SK-N-SH treated with all-trans-retinoic acid at 6 μM for 48 hours (cell line): Measurements from ENCODE around the gene FBXO8.

Source experiments
- ATAC-seq: fragments of 200-7000 bp; cut with Tn5 transposase; 3 replicates; pipeline ENCODE4 v1.9.1; 2020; ENCODE audit warnings: mild to moderate bottlenecking, moderate library complexity
- ARNTL ChIP-seq: fragments of 450-650 bp; formaldehyde crosslinking; IDR thresholded peaks from 2 replicates; pipeline ENCODE4 v1.5.0; 2020; ENCODE audit warnings: low read depth, mild to moderate bottlenecking, moderate library complexity, borderline replicate concordance
- BACH2 ChIP-seq: fragments of 250-450 bp; sonication (Bioruptor Pico); IDR thresholded peaks from 2 replicates; pipeline ENCODE4 v1.9.0; 2021; ENCODE audit warnings: mild to moderate bottlenecking, borderline replicate concordance
- CREB5 ChIP-seq: fragments of 250-450 bp; sonication (Bioruptor Pico); IDR thresholded peaks from 2 replicates; pipeline ENCODE4 v1.5.1; 2020; ENCODE audit warnings: low read depth, mild to moderate bottlenecking, moderate library complexity
- CSDC2 ChIP-seq: fragments of 250-450 bp; sonication (Bioruptor Pico); IDR thresholded peaks from 2 replicates; pipeline ENCODE4 v1.5.0; 2020; ENCODE audit warnings: mild to moderate bottlenecking, moderate library complexity
- ESRRG ChIP-seq: fragments of 250-450 bp; sonication (Bioruptor Pico); IDR thresholded peaks from 2 replicates; pipeline ENCODE4 v1.6.1; 2021; ENCODE audit warnings: mild to moderate bottlenecking
- GLIS3 ChIP-seq: fragments of 250-450 bp; sonication (Bioruptor Pico); IDR thresholded peaks from 2 replicates; pipeline ENCODE4 v1.5.0; 2020; ENCODE audit warnings: mild to moderate bottlenecking, moderate library complexity
- ISL1 ChIP-seq: fragments of 250-450 bp; sonication (Bioruptor Pico); IDR thresholded peaks from 2 replicates; pipeline ENCODE4 v2.1.2; 2022; ENCODE audit warnings: mild to moderate bottlenecking, moderate library complexity
- OSR1 ChIP-seq: fragments of 250-450 bp; sonication (Bioruptor Pico); IDR thresholded peaks from 2 replicates; pipeline ENCODE4 v1.8.0; 2022; ENCODE audit warnings: moderate library complexity, mild to moderate bottlenecking, inconsistent platforms
- PATZ1 ChIP-seq: fragments of 250-450 bp; sonication (Bioruptor Pico); IDR thresholded peaks from 2 replicates; pipeline ENCODE4 v1.8.0; 2020; ENCODE audit warnings: mild to moderate bottlenecking, moderate library complexity, borderline replicate concordance
- PPARA ChIP-seq: fragments of 250-450 bp; sonication (Bioruptor Pico); IDR thresholded peaks from 2 replicates; pipeline ENCODE4 v1.5.0; 2020; ENCODE audit warnings: mild to moderate bottlenecking, borderline replicate concordance
- SNAI2 ChIP-seq: fragments of 250-450 bp; sonication (Bioruptor Pico); IDR thresholded peaks from 2 replicates; pipeline ENCODE4 v1.5.0; 2020; ENCODE audit warnings: mild to moderate bottlenecking, moderate library complexity
- TCF4 ChIP-seq: fragments of 250-450 bp; sonication (Bioruptor Pico); IDR thresholded peaks from 2 replicates; pipeline ENCODE4 v1.8.0; 2021; ENCODE audit warnings: mild to moderate bottlenecking, moderate library complexity, borderline replicate concordance
- TOX ChIP-seq: fragments of 250-450 bp; sonication (Bioruptor Pico); IDR thresholded peaks from 2 replicates; pipeline ENCODE4 v1.8.0; 2021; ENCODE audit warnings: mild to moderate bottlenecking, moderate library complexity, borderline replicate concordance
- TSHZ2 ChIP-seq: fragments of 250-450 bp; sonication (Bioruptor Pico); IDR thresholded peaks from 2 replicates; pipeline ENCODE4 v1.5.0; 2020; ENCODE audit warnings: mild to moderate bottlenecking, moderate library complexity
- ZC3H10 ChIP-seq: fragments of 250-450 bp; sonication (Bioruptor Pico); IDR thresholded peaks from 2 replicates; pipeline ENCODE4 v1.5.1; 2021; ENCODE audit warnings: mild to moderate bottlenecking, moderate library complexity
- ZFP3 ChIP-seq: fragments of 250-450 bp; sonication (Bioruptor Pico); IDR thresholded peaks from 2 replicates; pipeline ENCODE4 v1.5.0; 2020; ENCODE audit warnings: mild to moderate bottlenecking, moderate library complexity
- ZFP30 ChIP-seq: fragments of 450-650 bp; formaldehyde crosslinking; IDR thresholded peaks from 2 replicates; pipeline ENCODE4 v1.5.0; 2022; ENCODE audit warnings: mild to moderate bottlenecking, moderate library complexity
- ZNF565 ChIP-seq: fragments of 450-650 bp; formaldehyde crosslinking; conservative IDR thresholded peaks from 2 replicates; pipeline ENCODE4 v1.5.0; 2020; ENCODE audit warnings: low read depth, mild to moderate bottlenecking, moderate library complexity
- ZNF70 ChIP-seq: fragments of 450-650 bp; formaldehyde crosslinking; IDR thresholded peaks from 2 replicates; pipeline ENCODE4 v1.5.0; 2020; ENCODE audit warnings: mild to moderate bottlenecking, moderate library complexity
- ZNF8 ChIP-seq: fragments of 450-650 bp; formaldehyde crosslinking; IDR thresholded peaks from 2 replicates; pipeline ENCODE4 v1.5.0; 2020; ENCODE audit warnings: mild to moderate bottlenecking, moderate library complexity
- TF ChIP-seq, protein P1 (sequence below): fragments of 250-450 bp; sonication (Bioruptor Pico); IDR thresholded peaks from 2 replicates; pipeline ENCODE4 v1.8.0; 2021; ENCODE audit warnings: low read depth, mild to moderate bottlenecking, moderate library complexity, borderline replicate concordance

FBXO8 gene

GRCh38 chr4:174255374-174255773 lies 28.1 kb downstream of the FBXO8 start:
- TF ChIP-seq ZNF8, result no peak
- no peak for TF ChIP-seq ZFP3
- TF ChIP-seq GLIS3 (CRISPR knock-in tag), result no peak
- TF ChIP-seq ESRRG (CRISPR knock-in tag), result no peak
- no peak for TF ChIP-seq ZC3H10 (CRISPR knock-in tag)
- no peak for TF ChIP-seq BACH2 (CRISPR knock-in tag)
- no peak for TF ChIP-seq SNAI2
- no peak for TF ChIP-seq ISL1 (CRISPR knock-in tag)
- TF ChIP-seq CSDC2, result no peak
- no peak for TF ChIP-seq TCF4 (CRISPR knock-in tag)
- TF ChIP-seq ZFP30 (CRISPR knock-in tag), result no peak
- no peak for TF ChIP-seq PPARA (CRISPR knock-in tag)
- no peak for TF ChIP-seq ARNTL
- no peak for TF ChIP-seq TSHZ2 (CRISPR knock-in tag)
- TF ChIP-seq PATZ1 (CRISPR knock-in tag), result no peak
- TF ChIP-seq, protein P1, sequence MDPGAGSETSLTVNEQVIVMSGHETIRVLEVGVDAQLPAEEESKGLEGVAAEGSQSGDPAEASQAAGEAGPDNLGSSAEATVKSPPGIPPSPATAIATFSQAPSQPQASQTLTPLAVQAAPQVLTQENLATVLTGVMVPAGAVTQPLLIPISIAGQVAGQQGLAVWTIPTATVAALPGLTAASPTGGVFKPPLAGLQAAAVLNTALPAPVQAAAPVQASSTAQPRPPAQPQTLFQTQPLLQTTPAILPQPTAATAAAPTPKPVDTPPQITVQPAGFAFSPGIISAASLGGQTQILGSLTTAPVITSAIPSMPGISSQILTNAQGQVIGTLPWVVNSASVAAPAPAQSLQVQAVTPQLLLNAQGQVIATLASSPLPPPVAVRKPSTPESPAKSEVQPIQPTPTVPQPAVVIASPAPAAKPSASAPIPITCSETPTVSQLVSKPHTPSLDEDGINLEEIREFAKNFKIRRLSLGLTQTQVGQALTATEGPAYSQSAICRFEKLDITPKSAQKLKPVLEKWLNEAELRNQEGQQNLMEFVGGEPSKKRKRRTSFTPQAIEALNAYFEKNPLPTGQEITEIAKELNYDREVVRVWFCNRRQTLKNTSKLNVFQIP (CRISPR knock-in tag), result no peak
- no peak for TF ChIP-seq ZNF565
- no peak for TF ChIP-seq ZNF70 (CRISPR knock-in tag)
- ATAC-seq, result no peak

DNA sequence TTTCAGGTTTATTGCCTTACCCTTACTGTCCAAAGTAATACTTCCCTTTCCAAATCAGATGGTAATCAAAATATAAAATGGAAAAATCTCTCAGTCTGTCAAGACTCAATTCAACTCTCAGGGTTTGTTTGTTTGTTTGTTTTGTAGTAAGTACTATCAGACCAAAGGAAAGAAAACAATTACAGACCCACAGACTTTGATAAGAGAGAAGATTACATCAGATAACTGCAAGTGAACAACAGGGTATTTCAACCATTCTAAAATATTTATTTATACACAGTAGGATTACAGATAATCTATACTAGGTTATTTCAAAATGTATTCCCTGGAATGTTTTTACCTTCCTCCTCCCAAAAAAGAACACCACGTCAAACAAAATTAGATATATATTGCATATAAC lies 28.9 kb downstream of the FBXO8 start:
- ATAC-seq, result no peak
- TF ChIP-seq ZFP30 (CRISPR knock-in tag) (no peak), TOX (no peak), ZC3H10 (CRISPR knock-in tag) (no peak)
- TF ChIP-seq, all 23 proteins: peak for 0

- TF ChIP-seq TCF4 (CRISPR knock-in tag) (no peak), ARNTL (no peak), PATZ1 (CRISPR knock-in tag) (no peak), TOX (no peak), ZNF8 (no peak), CREB5 (CRISPR knock-in tag) (no peak), OSR1 (CRISPR knock-in tag) (no peak), ZFP30 (CRISPR knock-in tag) (no peak), BACH2 (CRISPR knock-in tag) (no peak), GLIS3 (CRISPR knock-in tag) (no peak)
- TF ChIP-seq, protein P1 (CRISPR knock-in tag), result no peak
- no peak for ATAC-seq
These were observed 31.1 kb downstream of the FBXO8 start for GRCh38 chr4:174252412-174252811.
